Naive B cell (primary cell): ENCODE results near the gene LRR1. TPM values are rescaled to one million over a fixed set of nuclear protein-coding genes. Genes with fewer than 3 reads are reported as not detected.
A peak's percentile ranks its signal among the peaks of the same experiment; 100 is the strongest.

ENCODE experiments used
- ATAC-seq, 2 donors: fragments of 150-1000 bp; cut with Tn5 transposase; 2 replicates each; pipeline ENCODE4 v1.10.0; 2021; ENCODE audit warnings: low read depth in 2 of 2, mild to moderate bottlenecking in 2 of 2, moderate library complexity in 2 of 2
- DNase-seq: peaks from one replicate; pipeline ENCODE4 v3.0.0; 2022
- H3K27ac Mint-ChIP-seq, 6 donors: one replicate each; pipeline ENCODE4 v1.8.0; 2020 to 2022; ENCODE audit warnings: mild to moderate bottlenecking in 6 of 6, mixed read lengths in 6 of 6, moderate library complexity in 5 of 6, inconsistent platforms in 2 of 6
- H3K27me3 Mint-ChIP-seq, 3 donors: one replicate each; pipeline ENCODE4 v1.8.0; 2021 to 2022; ENCODE audit warnings: mixed read lengths in 3 of 3, mild to moderate bottlenecking in 1 of 3
- H3K36me3 Mint-ChIP-seq, 2 donors: one replicate each; pipeline ENCODE4 v1.8.0; 2020 to 2022; ENCODE audit warnings: mixed read lengths in 2 of 2, inconsistent platforms in 1 of 2, mild to moderate bottlenecking in 1 of 2
- H3K4me1 Mint-ChIP-seq, 3 donors: one replicate each; pipeline ENCODE4 v1.8.0; 2020 to 2022; ENCODE audit warnings: mixed read lengths in 3 of 3, inconsistent platforms in 1 of 3, mild to moderate bottlenecking in 1 of 3, moderate library complexity in 1 of 3
- H3K4me3 Mint-ChIP-seq, 8 donors: one replicate each; pipeline ENCODE4 v1.8.0; 2020 to 2022; ENCODE audit warnings: mild to moderate bottlenecking in 8 of 8, mixed read lengths in 8 of 8, moderate library complexity in 8 of 8, inconsistent platforms in 2 of 8
- H3K9me3 Mint-ChIP-seq, 7 donors: one replicate each; pipeline ENCODE4 v1.8.0; 2020 to 2022; ENCODE audit warnings: mixed read lengths in 7 of 7, mild to moderate bottlenecking in 5 of 7, inconsistent platforms in 2 of 7, moderate library complexity in 1 of 7
- polyA plus RNA-seq, 6 donors: library from polyadenylated mRNA; unstranded; fragments of 300-500 nt; fragmentation: Illumina TruSeq; gene quantifications; one replicate each; pipeline ENCODE4 v1.2.3, GENCODE V29; 2021; ENCODE audit warnings: low read depth in 6 of 6

The LRR1 gene, protein sequence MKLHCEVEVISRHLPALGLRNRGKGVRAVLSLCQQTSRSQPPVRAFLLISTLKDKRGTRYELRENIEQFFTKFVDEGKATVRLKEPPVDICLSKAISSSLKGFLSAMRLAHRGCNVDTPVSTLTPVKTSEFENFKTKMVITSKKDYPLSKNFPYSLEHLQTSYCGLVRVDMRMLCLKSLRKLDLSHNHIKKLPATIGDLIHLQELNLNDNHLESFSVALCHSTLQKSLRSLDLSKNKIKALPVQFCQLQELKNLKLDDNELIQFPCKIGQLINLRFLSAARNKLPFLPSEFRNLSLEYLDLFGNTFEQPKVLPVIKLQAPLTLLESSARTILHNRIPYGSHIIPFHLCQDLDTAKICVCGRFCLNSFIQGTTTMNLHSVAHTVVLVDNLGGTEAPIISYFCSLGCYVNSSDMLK
- 10 to 100 TPM in 3 of 6 donors, 1 to 10 TPM in 3; 9.1 to 13.5 (median 10.1) TPM for polyA plus RNA-seq

GRCh38 chr14:49598485-49599300 is at the start of gene LRR1:
TSS of gene LRR1 (plus strand) at chr14:49598940. CDS start at chr14:49599021, 81 bp downstream.
- H3K4me1 Mint-ChIP-seq = peaks cover 23 to 58% (median 46%) of the 10 kb centered on the region in 3 donors

GRCh38 chr14:49549446-49549845 is 49.3 kb upstream of the LRR1 start:
- no peaks in the 10 kb centered on the region for H3K36me3 Mint-ChIP-seq
- no peaks in the 10 kb centered on the region for H3K27me3 Mint-ChIP-seq
- H3K9me3 Mint-ChIP-seq = no peaks in the 10 kb centered on the region
- DNase-seq (no peak), ATAC-seq (no peak)
- no peaks in the 10 kb centered on the region for H3K4me1 Mint-ChIP-seq
- peak overlapping the region in 1 of 8 donors; percentile 45 for H3K4me3 Mint-ChIP-seq
- H3K27ac Mint-ChIP-seq = no peak overlapping the region

More at GRCh38 chr14:49598485-49599300, at the start of gene LRR1:
- Mint-ChIP-seq H3K27ac (peak within 1 kb of the TSS; percentile 96 to 100 (median 99)), H3K4me3 (peak within 1 kb of the TSS; percentile 94 to 100 (median 98)), H3K27me3 (no peaks in the 10 kb centered on the region), H3K36me3 (no peaks in the 10 kb centered on the region), H3K9me3 (no peaks in the 10 kb centered on the region)
- peak; percentile 94 for DNase-seq
- ATAC-seq = peak; percentile 69 to 70

DNA sequence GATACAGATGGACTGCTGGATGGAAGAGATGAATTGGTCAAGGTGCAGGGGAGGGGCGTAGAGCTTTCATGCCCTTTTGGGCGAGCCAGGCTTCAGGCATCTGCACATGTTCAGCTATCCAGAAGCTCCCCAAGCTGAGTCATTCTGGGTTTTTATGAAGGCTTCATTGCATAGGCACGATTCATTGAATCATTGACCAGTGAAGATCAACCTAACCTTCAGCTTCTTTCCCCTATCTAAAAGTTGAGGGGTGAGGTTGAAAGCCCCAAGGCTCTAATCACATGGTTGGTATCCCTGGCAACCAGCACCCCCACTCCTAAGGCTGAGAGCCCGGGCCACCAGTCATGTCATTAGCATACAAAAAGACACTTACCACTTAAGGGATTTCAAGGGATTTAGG is 48.9 kb upstream of the LRR1 start:
- H3K4me1 Mint-ChIP-seq = no peaks in the 10 kb centered on the region
- H3K27ac Mint-ChIP-seq = no peak overlapping the region
- H3K9me3 Mint-ChIP-seq = no peaks in the 10 kb centered on the region
- H3K27me3 Mint-ChIP-seq = no peaks in the 10 kb centered on the region
- peak overlapping the region in 1 of 8 donors; percentile 45 for H3K4me3 Mint-ChIP-seq
- DNase-seq (no peak), ATAC-seq (no peak)
- H3K36me3 Mint-ChIP-seq = no peaks in the 10 kb centered on the region

DNA sequence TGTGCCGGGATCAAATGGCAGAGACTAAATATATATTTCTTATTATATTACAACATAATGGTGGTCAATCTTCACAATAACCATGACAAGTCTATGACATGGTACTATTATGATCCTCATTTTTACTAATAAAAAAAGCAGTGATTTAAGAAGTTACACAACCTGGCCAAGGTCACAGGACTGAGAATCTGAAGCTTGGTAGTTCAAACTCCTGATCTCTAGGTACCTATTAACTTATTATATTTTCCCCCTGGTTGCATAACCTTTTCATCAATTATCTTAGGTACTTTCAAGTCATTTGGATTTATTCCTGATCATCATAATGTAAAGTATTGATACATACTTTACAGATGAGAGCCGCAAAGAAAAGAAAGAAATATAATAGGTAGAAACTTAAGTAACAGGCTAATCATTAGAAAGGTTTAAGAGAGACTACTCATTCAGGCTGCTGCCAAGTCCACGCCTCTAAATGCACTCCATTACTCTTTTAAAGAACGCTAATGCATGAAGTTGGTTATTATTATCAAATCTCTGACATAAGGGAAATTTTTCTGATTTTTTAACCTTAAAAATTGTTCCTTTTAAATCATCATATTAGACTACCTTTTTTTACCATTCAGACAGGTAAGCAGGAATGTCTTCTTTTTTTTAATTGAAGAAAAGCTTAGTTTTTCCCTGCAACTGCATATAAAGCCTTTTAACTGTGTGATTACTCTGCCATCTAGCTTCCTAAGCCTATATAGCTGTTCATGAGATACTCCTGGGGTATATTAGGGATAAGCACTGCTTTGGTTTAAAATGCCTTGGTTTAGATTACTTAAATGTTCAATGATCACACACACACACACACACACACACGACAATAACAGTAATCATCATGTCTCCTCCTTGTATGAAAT is 48.2 kb upstream of the LRR1 start:
- Mint-ChIP-seq H3K4me3 (no peak overlapping the region), H3K9me3 (no peaks in the 10 kb centered on the region)

GRCh38 chr14:49551569-49551968 is 47.2 kb upstream of the LRR1 start:
- no peak for DNase-seq
- Mint-ChIP-seq H3K9me3 (no peaks in the 10 kb centered on the region), H3K36me3 (no peaks in the 10 kb centered on the region), H3K27me3 (no peaks in the 10 kb centered on the region), H3K27ac (no peak overlapping the region), H3K4me1 (peaks cover 0 to 4% (median 0%) of the 10 kb centered on the region in 3 donors), H3K4me3 (no peak overlapping the region)
- no peak for ATAC-seq

More for the DNA sequence above, 48.2 kb upstream of the LRR1 start:
- Mint-ChIP-seq H3K27me3 (no peaks in the 10 kb centered on the region), H3K4me1 (peaks cover 0 to 2% (median 0%) of the 10 kb centered on the region in 3 donors), H3K36me3 (no peaks in the 10 kb centered on the region), H3K27ac (no peak overlapping the region)
- DNase-seq = no peak
- no peak for ATAC-seq

DNA sequence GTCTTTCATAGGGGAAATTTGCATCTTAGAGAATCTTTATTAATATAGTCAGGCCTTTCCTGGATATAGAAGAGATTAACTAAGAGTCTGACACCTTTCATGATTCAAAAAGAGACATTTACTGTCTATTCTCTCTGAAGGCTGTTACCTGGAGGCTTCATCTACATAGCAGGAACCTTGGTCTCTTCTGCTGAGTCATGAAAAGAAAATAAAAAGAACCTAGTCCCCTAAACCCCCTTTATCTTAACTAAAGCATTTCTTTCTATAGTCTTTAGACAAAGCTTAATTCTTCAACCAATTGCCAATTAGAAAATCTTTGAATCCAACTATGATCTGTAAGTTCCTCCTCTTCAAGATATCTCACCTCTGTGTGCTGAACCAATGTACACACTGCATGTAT is 45.6 kb upstream of the LRR1 start:
- no peak for DNase-seq
- ATAC-seq = no peak
- no peak overlapping the region for H3K27ac Mint-ChIP-seq

DNA sequence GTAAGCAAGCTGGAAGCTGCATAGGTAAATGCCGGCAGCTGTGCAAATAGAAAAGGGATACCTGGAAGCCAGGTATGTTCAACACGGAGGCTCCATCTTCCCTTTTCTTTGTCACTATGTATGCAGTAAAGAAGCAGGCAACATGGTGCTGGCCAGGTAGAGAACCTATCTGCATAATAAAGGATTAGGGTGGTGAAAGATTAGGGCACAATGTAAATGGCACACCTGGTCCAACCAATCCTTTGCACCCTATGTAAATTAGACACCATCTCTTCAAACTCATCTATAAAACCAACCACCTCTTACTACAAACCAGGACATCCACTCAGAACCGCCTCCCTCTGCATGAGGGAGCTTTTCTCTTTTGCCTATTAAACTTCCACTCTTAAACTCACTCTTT is 44.8 kb upstream of the LRR1 start:
- no peaks in the 10 kb centered on the region for H3K36me3 Mint-ChIP-seq
- H3K27ac Mint-ChIP-seq = no peak overlapping the region
- no peak overlapping the region for H3K4me3 Mint-ChIP-seq
- no peaks in the 10 kb centered on the region for H3K9me3 Mint-ChIP-seq
- no peaks in the 10 kb centered on the region for H3K27me3 Mint-ChIP-seq
- ATAC-seq (no peak), DNase-seq (no peak)
- peaks cover 0 to 4% (median 0%) of the 10 kb centered on the region in 3 donors for H3K4me1 Mint-ChIP-seq

More for the DNA sequence above, 45.6 kb upstream of the LRR1 start:
- H3K27me3 Mint-ChIP-seq = no peaks in the 10 kb centered on the region
- no peaks in the 10 kb centered on the region for H3K9me3 Mint-ChIP-seq
- H3K4me3 Mint-ChIP-seq = no peak overlapping the region
- H3K4me1 Mint-ChIP-seq = peaks cover 0 to 4% (median 0%) of the 10 kb centered on the region in 3 donors
- no peaks in the 10 kb centered on the region for H3K36me3 Mint-ChIP-seq

GRCh38 chr14:49559979-49560768 is 38.6 kb upstream of the LRR1 start:
- ATAC-seq = no peak

DNA sequence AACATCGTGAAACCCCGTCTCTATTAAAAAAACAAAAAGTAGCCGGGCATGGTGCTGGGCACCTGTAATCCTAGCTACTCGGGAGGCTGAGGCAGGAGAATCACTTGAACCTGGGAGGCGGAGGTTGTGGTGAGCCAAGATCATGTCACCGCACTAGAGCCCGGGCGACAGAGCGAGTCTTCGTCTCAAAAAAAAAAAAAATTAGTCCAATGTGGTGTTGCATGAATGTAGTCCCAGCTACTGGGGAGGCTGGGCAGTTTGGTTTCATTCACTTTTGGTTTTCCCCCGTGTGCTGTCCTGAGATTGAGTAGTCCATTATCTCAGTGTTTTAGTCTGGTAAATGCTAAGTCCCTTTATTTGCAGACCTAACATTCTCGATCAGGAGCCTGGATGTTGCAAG is 32.0 kb upstream of the LRR1 start:
- Mint-ChIP-seq H3K9me3 (peaks cover 0 to 9% (median 7%) of the 10 kb centered on the region in 7 donors), H3K27me3 (no peaks in the 10 kb centered on the region), H3K4me1 (no peaks in the 10 kb centered on the region), H3K36me3 (peaks cover 9 to 13% of the 10 kb centered on the region in 2 donors), H3K4me3 (no peak overlapping the region), H3K27ac (no peak overlapping the region)
- DNase-seq (no peak), ATAC-seq (no peak)

More at GRCh38 chr14:49559979-49560768, 38.6 kb upstream of the LRR1 start:
- H3K36me3 Mint-ChIP-seq = peaks cover 0 to 9% of the 10 kb centered on the region in 2 donors
- no peak overlapping the region for H3K27ac Mint-ChIP-seq
- H3K9me3 Mint-ChIP-seq = peaks cover 0 to 8% (median 4%) of the 10 kb centered on the region in 7 donors
- H3K4me1 Mint-ChIP-seq = peaks cover 3 to 13% (median 4%) of the 10 kb centered on the region in 3 donors
- DNase-seq = no peak
- H3K27me3 Mint-ChIP-seq = no peaks in the 10 kb centered on the region
- H3K4me3 Mint-ChIP-seq = peak overlapping the region in 1 of 8 donors; percentile 51

DNA sequence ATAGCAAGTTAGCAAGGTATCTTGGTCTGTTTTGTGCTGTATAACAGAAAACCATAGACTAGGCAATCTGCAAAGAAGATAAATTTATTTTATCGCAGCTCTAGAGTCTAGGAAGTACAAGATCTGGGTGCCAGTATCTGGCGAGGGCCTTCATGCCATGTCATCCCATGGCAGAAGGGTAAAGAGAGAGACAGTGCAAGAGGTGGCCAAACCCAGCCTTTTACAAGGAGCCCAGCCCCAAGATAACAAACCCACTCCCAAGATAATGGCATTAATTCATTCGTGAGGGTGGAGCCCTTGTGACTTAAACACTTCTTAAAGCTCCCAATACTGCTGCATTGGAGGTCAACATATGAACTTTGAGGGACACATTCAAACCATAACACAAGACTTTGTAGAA is 29.5 kb upstream of the LRR1 start:
- H3K27me3 Mint-ChIP-seq = no peaks in the 10 kb centered on the region
- peaks cover 0 to 4% (median 0%) of the 10 kb centered on the region in 3 donors for H3K4me1 Mint-ChIP-seq
- H3K9me3 Mint-ChIP-seq = peaks cover 0 to 10% (median 6%) of the 10 kb centered on the region in 7 donors
- H3K27ac Mint-ChIP-seq = no peak overlapping the region
- no peak for ATAC-seq
- no peak overlapping the region for H3K4me3 Mint-ChIP-seq
- H3K36me3 Mint-ChIP-seq = peaks cover 8 to 22% of the 10 kb centered on the region in 2 donors
- no peak for DNase-seq

GRCh38 chr14:49574038-49574437 is 24.7 kb upstream of the LRR1 start:
- H3K36me3 Mint-ChIP-seq = peaks cover 14 to 22% of the 10 kb centered on the region in 2 donors
- H3K4me1 Mint-ChIP-seq = peaks cover 6 to 9% (median 9%) of the 10 kb centered on the region in 3 donors
- no peak for ATAC-seq
- H3K9me3 Mint-ChIP-seq = peaks cover 0 to 10% (median 6%) of the 10 kb centered on the region in 7 donors
- no peak overlapping the region for H3K4me3 Mint-ChIP-seq
- no peaks in the 10 kb centered on the region for H3K27me3 Mint-ChIP-seq
- DNase-seq = no peak
- H3K27ac Mint-ChIP-seq = peak overlapping the region in 1 of 6 donors; percentile 23

DNA sequence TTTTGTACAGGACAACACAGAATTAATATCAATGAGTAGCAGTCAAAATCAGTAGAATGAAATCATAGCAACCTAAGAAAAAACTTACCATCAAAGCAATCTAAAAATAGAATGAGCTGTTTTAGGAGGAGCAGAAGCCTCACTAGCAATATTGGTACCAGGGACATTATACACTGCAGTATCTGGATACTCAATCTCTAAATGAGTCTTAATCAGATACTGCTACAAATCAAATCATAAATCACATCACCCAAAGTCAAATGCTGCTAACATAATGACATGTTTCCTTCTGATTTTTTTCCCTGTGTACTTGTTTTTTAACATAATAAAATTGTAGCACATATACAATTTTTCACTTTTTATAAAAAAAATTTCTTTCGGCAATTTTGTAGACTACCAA is 20.6 kb upstream of the LRR1 start:
- ATAC-seq (no peak), DNase-seq (no peak)
- Mint-ChIP-seq H3K36me3 (peaks cover 7 to 18% of the 10 kb centered on the region in 2 donors), H3K4me1 (peaks cover 28 to 43% (median 35%) of the 10 kb centered on the region in 3 donors), H3K9me3 (no peaks in the 10 kb centered on the region), H3K4me3 (no peak overlapping the region), H3K27ac (peak overlapping the region in 1 of 6 donors; percentile 78), H3K27me3 (no peaks in the 10 kb centered on the region)
